CD4-positive, alpha-beta T cell treated with Interleukin-6 at 100 ng/mL for 8 hours (primary cell): ENCODE results near the gene ZBED1.
"Not testable (repeated sequence)": the region's sequence is repeated elsewhere in the genome, so short reads cannot be mapped to it uniquely, and the experiment has no call there.

Experiments used
- DNase-seq: peaks from one replicate; pipeline ENCODE4 v3.0.0-alpha.2; 2020; ENCODE audit warnings: mixed read lengths, low spot score

ZBED1 gene

GRCh38 chrX:2519638-2520037 lies 18.9 kb upstream of the ZBED1 start:
- DNase-seq = not testable (repeated sequence)

DNA sequence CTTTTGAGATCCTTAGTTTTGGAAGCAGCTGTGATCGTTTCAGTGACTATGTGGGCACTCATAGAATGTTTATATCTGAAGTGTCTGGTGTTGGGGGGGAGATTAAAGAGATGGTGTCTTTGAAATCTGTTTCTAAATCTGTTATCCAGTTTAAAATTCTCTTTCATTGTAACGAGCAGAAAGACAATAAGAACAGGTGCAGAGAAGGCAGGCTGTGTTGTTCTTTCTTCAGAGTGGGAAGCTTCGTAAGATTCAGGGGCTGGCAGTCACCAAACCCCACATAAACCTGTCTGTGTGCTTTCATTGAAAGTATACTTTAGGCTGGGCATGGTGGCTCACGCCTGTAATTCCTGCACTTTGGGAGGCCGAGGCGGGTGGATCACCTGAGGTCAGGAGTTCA lies 16.3 kb upstream of the ZBED1 start:
- DNase-seq = no peak

GRCh38 chrX:2516623-2517022 lies 15.8 kb upstream of the ZBED1 start:
- no peak for DNase-seq

DNA sequence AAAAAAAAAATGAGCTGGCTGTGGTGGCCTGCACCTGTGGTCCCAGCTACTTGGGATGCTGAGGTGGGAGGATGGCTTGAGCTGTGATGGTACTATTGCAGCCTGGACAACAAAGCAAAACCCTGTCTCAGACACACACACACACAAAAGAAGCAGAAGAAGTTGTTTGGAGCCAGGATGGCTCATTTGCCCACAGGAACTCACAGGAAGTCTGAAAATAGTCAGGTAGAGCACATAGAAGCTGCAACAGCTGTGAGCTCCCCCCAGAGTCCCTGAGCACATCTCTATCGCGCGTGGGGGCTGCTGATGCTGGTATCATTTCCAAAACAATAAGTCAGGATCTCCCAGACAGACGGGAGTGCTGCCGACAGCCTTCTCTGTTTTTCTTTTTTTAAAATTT lies 13.4 kb upstream of the ZBED1 start:
- no peak for DNase-seq

- DNase-seq = no peak
Measured at GRCh38 chrX:2513121-2513664, 12.4 kb upstream of the ZBED1 start.

DNA sequence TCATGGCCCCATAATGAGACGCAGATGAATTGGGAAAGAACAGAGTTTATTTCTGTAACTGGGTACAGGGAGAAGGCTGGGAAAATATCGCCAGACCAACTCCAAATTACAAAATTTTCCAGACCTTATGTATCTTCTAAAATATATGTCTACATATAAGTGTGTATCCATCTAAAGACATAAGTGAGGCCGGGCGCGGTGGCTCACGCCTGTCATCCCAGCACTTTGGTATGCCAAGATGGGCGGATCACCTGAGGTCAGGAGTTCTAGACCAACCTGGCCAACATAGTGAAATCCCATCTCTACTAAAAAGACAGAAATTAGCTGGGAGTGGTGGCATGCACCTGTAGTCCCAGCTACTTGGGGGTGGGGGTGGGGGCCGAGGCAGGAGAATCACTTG lies 11.7 kb upstream of the ZBED1 start:
- DNase-seq = no peak

DNA sequence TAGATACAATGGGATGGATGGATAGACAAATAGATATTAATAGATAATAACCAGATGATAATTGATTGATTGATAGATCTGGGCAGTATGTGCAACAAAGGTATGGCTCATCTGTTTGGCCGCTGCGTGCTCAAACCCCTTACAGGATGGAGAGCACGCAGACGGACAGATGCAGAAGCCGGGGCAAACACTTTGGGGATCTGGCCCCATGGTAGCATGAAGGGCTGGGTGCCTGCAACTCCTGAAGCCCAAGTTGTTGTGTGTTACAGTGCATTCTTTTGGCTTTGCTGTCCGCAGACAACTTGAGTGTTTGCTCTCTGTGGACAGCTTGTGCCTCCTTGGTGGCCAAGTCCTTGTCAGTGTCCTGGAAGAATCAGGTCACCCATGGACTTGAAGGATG lies 10.6 kb upstream of the ZBED1 start:
- no peak for DNase-seq

- DNase-seq = no peak
Measured at GRCh38 chrX:2508648-2509335, 8.0 kb upstream of the ZBED1 start.

DNA sequence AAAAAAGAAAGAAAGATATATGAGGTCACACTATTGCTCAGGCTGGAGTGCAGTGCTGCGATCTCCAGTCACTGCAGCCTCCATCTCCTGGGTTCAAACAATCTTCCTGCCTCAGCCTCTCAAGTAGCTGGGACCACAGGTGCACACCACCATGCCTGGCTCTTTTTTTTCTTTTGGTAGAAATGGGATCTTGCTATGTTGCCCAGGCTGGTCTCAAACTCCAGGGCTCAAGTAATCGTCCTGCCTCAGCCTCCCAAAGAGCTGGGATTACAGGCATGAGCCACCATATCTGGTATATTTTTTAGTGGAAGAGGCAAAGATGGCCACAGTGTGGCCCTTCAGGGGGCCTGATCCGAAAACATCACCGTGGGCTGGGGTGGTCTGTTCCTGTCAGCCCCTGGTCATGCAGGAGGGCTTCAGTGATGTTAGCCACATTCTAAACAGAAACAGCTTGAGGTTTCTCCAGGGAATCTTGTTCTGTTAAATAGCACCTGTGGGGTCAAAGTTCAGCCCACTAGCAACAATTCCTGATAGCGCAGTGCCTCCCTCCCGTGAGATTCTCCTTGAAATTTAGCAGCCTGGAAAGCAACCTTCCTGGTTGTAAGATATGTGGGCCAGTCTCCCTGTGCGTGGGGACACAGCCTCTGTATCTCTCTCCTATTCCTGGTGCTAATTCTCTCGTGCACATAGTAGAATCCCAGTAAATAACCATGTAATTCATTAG lies 7.3 kb upstream of the ZBED1 start:
- no peak for DNase-seq

DNA sequence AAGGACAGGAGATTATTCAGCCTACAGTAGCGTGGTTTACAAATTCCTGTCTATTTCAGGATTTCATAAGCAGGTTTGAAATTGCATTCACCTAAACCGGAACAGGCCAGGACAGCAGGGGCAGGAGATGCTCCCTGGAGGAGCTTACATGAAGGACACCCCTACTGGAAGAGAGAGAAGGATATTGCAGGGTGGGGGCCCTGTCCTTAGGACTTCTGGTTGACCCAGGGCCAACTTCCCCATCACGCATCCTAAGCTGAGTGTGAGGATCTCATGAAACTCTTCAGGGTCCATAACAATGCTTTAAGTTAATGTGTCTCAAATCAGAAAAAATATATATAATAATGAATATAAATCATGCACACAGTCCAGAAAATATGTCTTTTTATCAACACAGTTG lies 6.4 kb upstream of the ZBED1 start:
- DNase-seq = no peak

GRCh38 chrX:2505341-2505740 lies 4.6 kb upstream of the ZBED1 start:
- not testable (repeated sequence) for DNase-seq

GRCh38 chrX:2504706-2505332 lies 4.0 kb upstream of the ZBED1 start:
- no peak for DNase-seq

DNA sequence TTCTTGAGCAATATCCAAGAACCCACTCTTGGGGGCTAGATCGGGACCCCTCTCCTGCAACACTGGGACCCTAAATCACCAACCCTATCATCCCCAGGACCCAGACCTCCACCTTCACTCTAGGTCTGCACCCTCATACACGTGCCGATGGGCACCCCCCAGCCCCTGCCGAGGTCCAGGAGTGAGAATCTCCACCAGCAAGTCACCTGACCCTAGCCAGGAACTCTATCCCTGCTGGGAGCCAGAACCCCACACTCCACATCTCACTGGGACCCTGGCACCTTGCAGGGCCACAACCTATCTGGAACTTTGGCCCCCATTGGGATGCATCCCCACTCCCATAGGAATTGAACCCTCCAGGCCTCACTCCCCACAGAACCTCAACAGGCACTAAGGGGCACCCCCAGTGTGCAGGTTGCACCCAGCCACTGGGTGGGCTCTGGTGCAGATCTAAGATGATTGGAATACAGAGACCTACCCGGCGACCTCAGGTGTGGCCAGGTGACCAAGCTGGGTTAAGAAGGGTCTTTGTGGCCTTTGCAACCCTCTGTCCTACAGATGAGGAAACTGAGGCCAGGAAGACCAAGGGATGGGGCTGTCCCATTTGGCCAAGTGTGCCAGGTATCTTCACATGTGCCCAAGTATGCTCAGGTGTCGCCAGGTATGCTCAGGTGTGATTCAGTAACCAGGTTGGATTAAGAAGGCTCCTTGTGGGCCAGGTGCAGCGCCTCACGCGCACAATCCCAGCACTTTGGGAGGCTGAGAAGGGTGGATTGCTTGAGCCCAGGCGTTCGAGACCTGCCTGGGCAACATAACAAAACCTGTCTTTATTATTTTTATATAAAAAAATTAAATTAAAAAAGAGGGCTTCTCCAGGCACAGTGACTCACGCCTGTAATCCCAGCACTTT lies 3.1 kb upstream of the ZBED1 start:
- no peak for DNase-seq

DNA sequence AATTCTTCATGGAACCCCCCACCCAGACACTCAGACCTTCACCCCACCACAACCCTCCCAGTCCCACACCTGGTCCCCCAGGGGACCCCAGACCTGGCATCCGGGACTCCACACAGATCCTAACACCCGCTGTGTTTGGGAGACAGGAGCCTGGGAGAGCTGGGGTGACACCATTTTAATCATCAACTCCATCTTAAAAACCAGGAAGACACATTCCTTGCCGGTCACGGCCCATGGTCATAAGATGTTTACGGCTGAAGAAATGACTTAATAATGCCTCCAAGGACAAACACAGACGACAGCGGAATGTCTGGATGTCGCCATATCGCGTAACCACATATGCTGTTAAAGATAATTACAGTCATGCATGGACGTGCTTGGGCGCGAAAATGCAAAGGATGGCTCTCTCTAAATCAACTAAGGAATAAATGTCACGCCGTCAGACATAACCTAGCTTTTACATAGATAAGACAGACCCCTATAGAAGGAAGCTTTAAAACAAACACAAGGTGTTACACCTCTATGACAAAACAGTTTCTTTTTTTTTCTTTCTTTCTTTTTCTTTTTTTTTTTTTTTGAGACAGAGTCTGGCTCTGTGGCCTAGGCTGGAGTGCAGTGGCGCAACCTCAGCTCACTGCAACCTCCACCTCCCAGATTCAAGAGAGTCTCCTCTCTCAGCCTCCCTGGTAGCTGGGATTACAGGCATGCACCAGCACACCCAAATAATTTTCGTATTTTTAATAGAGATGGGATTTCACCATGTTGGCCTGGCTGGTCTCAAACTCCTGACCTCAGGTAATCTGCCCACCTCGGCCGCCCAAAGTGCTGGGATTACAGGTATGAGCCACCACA lies 2.1 kb upstream of the ZBED1 start:
- DNase-seq = no peak

DNA sequence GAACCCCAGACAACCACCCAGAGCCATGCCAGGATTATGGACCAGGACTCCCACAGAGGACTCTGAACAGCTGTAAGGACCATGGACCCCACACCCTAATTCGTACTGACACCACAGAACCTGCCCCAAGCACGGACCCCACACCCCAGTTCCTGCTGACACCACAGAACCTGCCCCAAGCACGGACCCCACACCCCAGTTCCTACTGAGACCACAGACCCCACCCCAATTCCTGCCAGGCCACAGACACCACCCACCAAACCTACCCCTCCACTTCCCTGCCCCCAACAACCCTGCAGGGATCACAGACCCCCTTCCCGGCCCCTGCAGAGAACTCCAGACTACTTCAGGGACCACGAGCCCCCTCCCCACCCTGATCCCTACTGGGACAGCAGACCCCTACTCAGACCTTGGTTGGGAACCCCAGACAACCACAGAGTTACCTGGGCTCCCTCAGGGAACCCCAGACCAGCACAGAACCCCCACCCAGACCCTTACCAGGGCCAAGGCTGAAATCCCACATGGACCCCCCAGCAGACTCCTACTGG lies 1.4 kb upstream of the ZBED1 start:
- DNase-seq = no peak

- no peak for DNase-seq
Measured at GRCh38 chrX:2501559-2502102, 855 bp upstream of the ZBED1 start.

DNA sequence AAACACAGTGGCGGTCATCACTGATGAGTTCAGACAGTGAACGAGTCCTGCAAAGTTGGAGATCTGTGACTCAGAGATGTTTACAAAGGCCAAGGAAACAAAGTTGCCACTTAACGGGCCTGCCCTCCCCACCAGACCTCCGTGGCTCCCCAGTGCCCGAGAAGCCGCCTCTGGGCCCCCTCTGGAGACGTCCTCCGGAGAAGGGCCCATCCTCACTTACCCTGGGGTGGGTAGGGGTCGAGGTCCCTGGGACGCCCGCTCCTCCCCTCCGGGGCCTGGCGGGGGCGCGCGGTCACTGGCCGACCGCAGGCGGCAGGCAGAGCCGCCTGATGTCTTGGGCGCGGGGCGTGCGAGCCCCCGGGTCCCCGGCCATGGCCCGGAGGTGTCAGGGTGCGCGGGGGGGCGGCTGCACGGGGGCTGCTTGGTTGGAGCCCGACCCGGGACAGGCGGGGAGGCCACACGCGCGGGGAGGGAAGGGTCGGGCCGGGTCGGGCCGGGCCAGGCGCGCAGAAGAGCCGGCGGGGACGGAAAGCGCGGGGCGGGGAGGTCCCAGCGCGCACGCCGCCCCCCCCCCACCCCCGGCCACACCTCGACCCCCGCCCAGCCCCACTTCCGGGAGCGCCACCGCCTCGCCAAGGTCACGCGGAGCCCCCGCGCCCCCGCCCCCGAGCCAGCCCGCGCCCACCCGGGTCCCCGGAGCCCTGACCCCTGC lies 529 bp downstream of the ZBED1 start:
- peak; percentile 27 for DNase-seq

GRCh38 chrX:2499507-2499906 lies 1.3 kb downstream of the ZBED1 start:
- DNase-seq = no peak

DNA sequence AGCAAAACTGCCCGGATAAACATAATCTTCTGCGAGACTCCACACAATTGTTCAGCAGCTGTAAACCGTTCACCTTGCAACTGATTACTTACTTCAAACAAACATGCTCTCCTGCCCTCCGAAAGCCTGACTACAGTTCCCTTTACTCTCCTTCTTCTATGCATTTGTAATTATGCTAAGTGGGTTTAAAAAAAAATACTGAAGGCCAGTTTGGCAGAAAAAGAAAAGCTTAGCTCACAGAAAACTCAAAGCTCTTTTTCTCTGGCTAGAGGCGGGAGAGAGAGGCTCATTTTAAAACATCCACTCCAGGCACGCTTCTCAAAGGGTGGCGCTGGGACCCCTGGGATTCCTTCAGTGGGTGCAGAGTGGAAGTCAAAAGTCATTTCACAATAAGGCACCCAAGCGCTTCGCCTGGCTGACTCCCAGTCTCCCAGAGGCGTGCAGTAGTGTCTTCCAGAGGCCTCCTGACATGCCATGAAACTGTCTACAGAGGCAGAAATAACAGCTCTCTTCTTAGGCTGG lies 1.9 kb downstream of the ZBED1 start:
- no peak for DNase-seq
